ENCODE data around the gene BPNT1.

BPNT1 gene

DNA sequence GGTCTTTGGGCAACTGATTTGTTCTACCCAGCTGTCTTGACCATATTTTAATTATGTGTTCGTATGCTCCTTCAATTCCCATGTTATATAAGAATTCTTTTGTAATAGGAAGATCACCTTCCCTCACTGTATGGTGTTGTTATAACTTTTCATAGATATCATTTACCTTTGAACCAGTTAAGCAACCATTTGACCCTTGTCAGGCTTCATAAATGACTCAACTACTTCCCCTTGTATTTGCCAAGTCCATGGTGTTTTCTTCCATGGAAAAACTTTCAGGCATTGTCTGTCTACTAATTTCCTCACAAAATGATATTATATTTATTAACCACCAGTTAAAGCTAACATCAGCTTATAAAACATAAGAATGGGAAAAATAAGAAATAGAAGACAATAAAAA is 5.1 kb downstream of the BPNT1 start:
- no peak overlapping the region for H3K9ac ChIP-seq
- no peak overlapping the region for H3K4me3 ChIP-seq (IDR thresholded peaks at IDR 0.05; ENCODE audit: insufficient read depth, low read depth, low read length)
- peaks cover 5% of the 10 kb centered on the region; the same call in 1 of the 2 replicates for H3K79me2 ChIP-seq (ENCODE audit: insufficient read depth, low read depth)
- no peak overlapping the region for H3K27ac ChIP-seq
- H2AFZ ChIP-seq (ENCODE audit: low read depth), result no peak overlapping the region
- no peak for TF ChIP-seq CTCF (conservative IDR thresholded peaks at IDR 0.05; ENCODE audit: low read depth, low read length)
- H3K27me3 ChIP-seq (ENCODE audit: insufficient read depth, low read depth), result no peaks in the 10 kb centered on the region
- no peaks in the 10 kb centered on the region for H4K20me1 ChIP-seq (ENCODE audit: insufficient read depth)
- no peaks in the 10 kb centered on the region for H3K36me3 ChIP-seq (ENCODE audit: insufficient read depth)
- H3K4me2 ChIP-seq, result no peak overlapping the region
- no peaks in the 10 kb centered on the region for H3K4me1 ChIP-seq (ENCODE audit: low read depth, poor library complexity, severe bottlenecking)

DNA sequence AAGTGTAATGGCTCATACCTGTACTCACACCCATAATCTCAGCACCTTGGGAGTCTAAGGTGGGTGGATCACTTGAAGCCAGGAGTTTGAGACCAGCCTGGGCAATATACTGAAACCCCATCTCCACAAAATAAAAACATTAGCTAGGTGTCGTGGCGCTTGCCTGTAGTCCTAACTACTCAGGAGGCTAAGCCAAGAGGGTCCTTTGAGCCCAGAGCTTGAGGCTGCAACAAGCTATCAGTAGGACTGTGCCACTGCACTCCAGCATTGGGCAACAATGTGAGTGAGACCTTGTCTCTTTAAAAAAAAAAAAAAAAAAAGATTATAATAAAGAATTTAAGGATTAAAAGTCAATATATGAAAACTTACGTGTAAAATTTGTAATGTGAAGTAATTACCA is 11.7 kb downstream of the BPNT1 start:
- Histone ChIP-seq H3K9ac (no peak overlapping the region), H3K27me3 (ENCODE audit: insufficient read depth, low read depth) (no peaks in the 10 kb centered on the region), H3K4me2 (no peak overlapping the region), H3K4me1 (ENCODE audit: low read depth, poor library complexity, severe bottlenecking) (no peaks in the 10 kb centered on the region), H3K79me2 (ENCODE audit: insufficient read depth, low read depth) (no peaks in the 10 kb centered on the region), H3K4me3 (IDR thresholded peaks at IDR 0.05; ENCODE audit: insufficient read depth, low read depth, low read length) (no peak overlapping the region), H2AFZ (ENCODE audit: low read depth) (no peak overlapping the region), H3K36me3 (ENCODE audit: insufficient read depth) (no peaks in the 10 kb centered on the region), H4K20me1 (ENCODE audit: insufficient read depth) (no peaks in the 10 kb centered on the region), H3K27ac (no peak overlapping the region)
- TF ChIP-seq CTCF (conservative IDR thresholded peaks at IDR 0.05; ENCODE audit: low read depth, low read length), result no peak

DNA sequence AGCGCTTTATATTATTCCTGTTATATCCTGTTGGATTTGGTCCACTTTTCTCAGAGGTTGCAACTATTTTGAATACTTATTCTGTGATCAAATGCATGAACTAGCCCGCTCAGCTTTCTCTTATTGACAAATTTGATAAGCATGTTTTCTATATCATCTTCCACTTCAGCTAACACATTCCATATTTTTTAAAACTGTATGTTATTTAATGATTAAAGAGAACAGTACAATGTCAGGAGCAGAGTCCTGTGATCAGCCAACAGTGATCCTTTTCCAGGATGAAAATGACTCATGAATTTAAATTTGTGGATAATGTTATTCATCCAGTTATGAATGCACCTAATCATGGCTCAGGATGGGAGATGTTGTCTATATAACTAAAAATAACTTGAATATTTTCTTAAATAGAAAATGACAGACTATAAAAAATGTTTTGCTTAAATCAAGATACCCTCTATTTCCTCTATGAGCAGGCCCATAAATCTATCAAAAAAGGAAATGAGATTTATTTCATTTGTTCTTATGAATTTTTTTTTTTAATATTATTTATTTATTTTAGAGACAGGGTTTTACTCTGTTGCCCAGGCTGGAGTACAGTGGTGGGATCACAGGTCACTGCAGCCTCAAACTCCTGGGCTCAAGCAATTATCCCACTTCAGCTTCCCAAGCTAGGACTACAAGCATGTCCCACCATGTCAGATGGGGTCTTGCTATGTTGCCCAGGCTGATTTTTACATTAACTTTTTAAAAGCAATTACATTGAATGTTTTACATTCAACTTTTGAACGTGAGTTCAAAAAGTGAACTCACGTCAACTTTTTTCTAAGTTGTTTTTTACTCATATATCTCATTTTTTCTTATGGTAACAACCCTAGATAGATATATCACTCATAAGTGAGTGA is 12.5 kb downstream of the BPNT1 start:
- H2AFZ ChIP-seq (ENCODE audit: low read depth), result no peak overlapping the region
- no peak overlapping the region for H3K27ac ChIP-seq
- no peaks in the 10 kb centered on the region for H3K4me1 ChIP-seq (ENCODE audit: low read depth, poor library complexity, severe bottlenecking)
- H3K4me2 ChIP-seq, result no peak overlapping the region
- TF ChIP-seq CTCF (conservative IDR thresholded peaks at IDR 0.05; ENCODE audit: low read depth, low read length), result no peak
- no peak overlapping the region for H3K4me3 ChIP-seq (IDR thresholded peaks at IDR 0.05; ENCODE audit: insufficient read depth, low read depth, low read length)
- H4K20me1 ChIP-seq (ENCODE audit: insufficient read depth), result no peaks in the 10 kb centered on the region
- no peaks in the 10 kb centered on the region for H3K36me3 ChIP-seq (ENCODE audit: insufficient read depth)
- H3K9ac ChIP-seq, result no peak overlapping the region
- H3K27me3 ChIP-seq (ENCODE audit: insufficient read depth, low read depth), result no peaks in the 10 kb centered on the region
- no peaks in the 10 kb centered on the region for H3K79me2 ChIP-seq (ENCODE audit: insufficient read depth, low read depth)

- H4K20me1 ChIP-seq (ENCODE audit: insufficient read depth), result no peaks in the 10 kb centered on the region
- no peak overlapping the region for H3K27ac ChIP-seq
- TF ChIP-seq CTCF (conservative IDR thresholded peaks at IDR 0.05; ENCODE audit: low read depth, low read length), result no peak
- no peak overlapping the region for H3K9ac ChIP-seq
- H3K27me3 ChIP-seq (ENCODE audit: insufficient read depth, low read depth), result no peaks in the 10 kb centered on the region
- H2AFZ ChIP-seq (ENCODE audit: low read depth), result no peak overlapping the region
- H3K4me2 ChIP-seq, result no peak overlapping the region
- H3K4me3 ChIP-seq (IDR thresholded peaks at IDR 0.05; ENCODE audit: insufficient read depth, low read depth, low read length), result no peak overlapping the region
- H3K4me1 ChIP-seq (ENCODE audit: low read depth, poor library complexity, severe bottlenecking), result no peaks in the 10 kb centered on the region
- H3K36me3 ChIP-seq (ENCODE audit: insufficient read depth), result no peaks in the 10 kb centered on the region
- H3K79me2 ChIP-seq (ENCODE audit: insufficient read depth, low read depth), result no peaks in the 10 kb centered on the region
Measured at GRCh38 chr1:220067269-220068204, 22.1 kb downstream of the BPNT1 start.

Data from KMS-11 (cell line).